GM19193 (cell line): ENCODE data around the gene ADAMTS2.

Experiments used
- POLR2A ChIP-seq: IDR thresholded peaks from 4 replicates; pipeline ENCODE4 v1.6.1; 2011; ENCODE audit not compliant: insufficient read depth, insufficient read length; ENCODE audit errors: extremely low read depth

Gene ADAMTS2

DNA sequence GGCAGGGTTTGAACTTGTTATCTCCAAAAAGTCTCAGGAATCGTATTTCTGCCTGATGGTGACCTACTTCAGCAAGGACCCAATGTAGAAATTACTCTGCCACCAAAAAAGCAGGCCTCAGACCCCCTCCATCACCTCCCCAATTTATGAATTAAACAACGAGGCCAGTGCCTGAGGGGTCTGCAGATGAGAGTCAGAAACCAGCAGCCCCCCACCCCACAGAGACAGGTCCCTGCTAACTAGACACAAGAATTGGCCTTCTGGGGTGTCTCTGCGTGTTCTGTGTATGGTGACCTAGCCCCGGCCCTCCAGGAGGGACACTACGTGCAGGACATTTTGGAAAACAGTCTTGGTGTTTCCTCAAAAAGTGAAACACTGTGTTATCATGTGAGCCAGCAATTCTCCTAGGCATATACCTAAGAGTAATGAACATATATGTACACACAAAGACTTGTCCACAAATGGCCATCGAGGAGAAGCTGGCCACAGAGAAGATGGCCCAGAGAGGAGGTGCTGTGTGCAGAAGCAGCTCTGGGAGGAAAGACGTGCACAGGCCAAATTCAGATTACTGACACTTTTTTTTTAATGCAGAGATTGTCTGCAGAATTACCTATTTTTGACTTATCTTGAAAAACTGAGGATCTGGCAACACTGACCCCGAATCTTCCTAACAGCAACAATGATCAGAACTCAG lies 93.8 kb downstream of the ADAMTS2 start:
- no peak for TF ChIP-seq POLR2A

- no peak for TF ChIP-seq POLR2A
Observed at GRCh38 chr5:179250561-179251225, 94.6 kb downstream of the ADAMTS2 start.

DNA sequence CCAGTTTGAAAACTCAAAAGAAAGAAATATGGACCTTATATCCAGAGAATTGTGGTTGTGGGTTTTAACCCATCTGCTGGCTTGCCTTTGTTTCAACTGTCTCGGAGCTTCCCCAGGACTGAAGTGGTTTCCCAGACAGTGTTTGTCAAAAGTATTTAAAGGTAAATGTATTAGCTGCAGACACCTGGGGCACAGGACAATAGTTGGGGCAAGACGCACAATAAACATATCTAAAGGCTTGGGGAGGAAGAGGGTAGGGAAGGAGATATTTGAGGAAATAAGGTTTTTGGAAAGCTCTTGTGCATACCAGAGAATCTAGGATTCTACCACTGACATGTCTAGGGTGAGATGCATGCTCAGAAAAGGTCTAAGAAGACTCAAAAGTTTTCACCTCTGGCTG lies 99.0 kb downstream of the ADAMTS2 start:
- no peak for TF ChIP-seq POLR2A

DNA sequence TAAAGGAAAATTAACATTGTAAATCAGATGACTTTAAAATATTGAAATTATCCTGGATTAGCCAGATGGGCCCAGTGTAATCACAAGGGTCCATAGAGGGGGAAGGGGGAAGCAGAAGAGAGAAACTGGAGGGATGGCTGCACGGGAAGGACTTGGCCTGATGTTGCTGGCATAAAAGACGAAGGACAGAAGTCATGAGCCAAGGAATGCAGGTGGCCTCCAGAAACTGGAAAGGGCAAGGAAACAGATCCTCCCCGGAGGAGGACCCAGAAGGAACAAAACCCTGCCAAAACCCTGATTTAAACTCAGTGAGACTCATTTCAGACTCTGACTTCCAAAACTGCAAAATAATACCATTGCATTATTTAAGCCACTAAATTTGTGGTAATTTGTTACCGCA lies 100.2 kb downstream of the ADAMTS2 start:
- no peak for TF ChIP-seq POLR2A

- TF ChIP-seq POLR2A = no peak
Observed at GRCh38 chr5:179244044-179244443, 101.2 kb downstream of the ADAMTS2 start.

GRCh38 chr5:179243333-179243732 lies 101.9 kb downstream of the ADAMTS2 start:
- TF ChIP-seq POLR2A = no peak

GRCh38 chr5:179242676-179243075 lies 102.6 kb downstream of the ADAMTS2 start:
- TF ChIP-seq POLR2A = no peak

DNA sequence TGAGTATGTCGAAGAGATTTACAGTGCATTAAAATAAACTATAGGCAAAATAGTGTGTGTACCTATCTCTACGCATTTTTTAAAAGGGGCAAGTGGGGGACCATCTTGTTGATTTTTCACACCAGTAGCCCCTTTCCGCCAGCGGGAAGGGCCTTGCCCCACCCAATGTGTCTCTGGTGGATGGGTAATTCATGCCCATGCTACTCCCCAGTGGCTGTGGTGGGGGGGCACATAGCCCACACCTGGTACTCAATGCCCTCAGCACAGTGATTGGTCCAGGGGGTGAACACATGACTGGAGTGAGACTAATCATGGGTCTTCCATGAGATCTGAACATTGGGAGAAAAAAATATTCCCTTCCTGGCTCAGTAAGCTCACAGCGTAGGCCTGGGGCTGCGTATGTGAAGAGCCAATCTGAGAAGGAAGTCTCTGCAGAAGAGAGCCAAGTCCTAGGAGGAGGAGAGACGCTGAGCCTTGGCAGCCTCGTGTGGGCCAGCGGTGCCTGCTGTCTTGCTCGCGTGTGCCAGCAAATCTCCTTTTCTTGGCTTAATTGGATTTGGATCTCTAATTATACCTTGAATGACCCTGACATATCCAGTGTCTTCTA lies 103.4 kb downstream of the ADAMTS2 start:
- no peak for TF ChIP-seq POLR2A

- no peak for TF ChIP-seq POLR2A
Observed at GRCh38 chr5:179241175-179241574, 104.1 kb downstream of the ADAMTS2 start.

GRCh38 chr5:179240561-179240960 lies 104.7 kb downstream of the ADAMTS2 start:
- TF ChIP-seq POLR2A = no peak

GRCh38 chr5:179239256-179240135 lies 105.8 kb downstream of the ADAMTS2 start:
- TF ChIP-seq POLR2A = no peak

- TF ChIP-seq POLR2A = no peak
Observed at GRCh38 chr5:179238628-179238970, 106.7 kb downstream of the ADAMTS2 start.

DNA sequence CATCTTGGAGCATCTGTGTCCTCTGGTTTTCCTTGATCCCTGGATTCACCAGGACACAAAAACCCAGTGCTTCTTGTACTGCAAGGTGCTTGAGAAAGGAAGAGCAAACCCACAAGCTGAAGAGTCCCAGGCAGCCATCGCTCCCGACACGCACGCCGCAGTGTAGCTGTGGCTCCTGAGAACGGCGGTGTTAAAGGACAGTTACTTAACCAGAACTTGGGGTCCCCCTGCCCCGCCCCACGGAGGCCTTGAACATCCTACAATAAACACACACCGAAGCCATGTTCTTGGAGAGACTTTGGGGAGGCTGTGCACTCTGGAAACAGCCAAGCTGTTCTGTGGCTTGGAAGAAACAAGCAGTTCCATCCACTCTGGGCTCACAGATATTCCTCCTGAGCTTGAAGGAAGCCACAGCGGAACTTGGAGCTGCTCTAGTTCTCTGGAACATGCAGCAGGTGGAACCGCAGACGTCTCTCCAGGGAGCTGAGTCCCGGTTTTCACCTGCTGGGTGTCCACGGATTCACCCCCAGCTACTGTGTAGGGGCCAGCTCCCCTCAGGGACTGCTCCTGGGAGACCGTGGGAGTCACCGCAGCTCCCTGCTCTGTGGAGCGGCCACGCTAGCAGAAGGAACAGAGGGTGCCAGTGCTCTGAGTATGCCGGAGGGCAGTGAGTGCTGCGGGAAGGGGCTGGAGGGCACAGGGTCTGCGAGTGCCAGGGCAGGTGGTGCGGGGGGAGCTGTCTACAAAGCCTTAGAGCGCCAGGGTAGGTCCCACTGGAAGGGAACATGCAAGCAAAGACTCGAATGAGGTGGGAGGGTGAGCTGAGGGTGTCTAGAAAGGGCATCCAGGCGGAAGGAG lies 107.3 kb downstream of the ADAMTS2 start:
- no peak for TF ChIP-seq POLR2A

GRCh38 chr5:179235416-179236400 lies 109.6 kb downstream of the ADAMTS2 start:
- TF ChIP-seq POLR2A = no peak

GRCh38 chr5:179234563-179235135 lies 110.6 kb downstream of the ADAMTS2 start:
- TF ChIP-seq POLR2A = no peak
